WTC11 (cell line): ENCODE results near the gene PAIP2. TPM values are rescaled to one million over a fixed set of nuclear protein-coding genes. Genes with fewer than 3 reads are reported as not detected.

Experiments
- ATAC-seq: fragments of 200-7000 bp; cut with Tn5 transposase; 2 replicates; pipeline ENCODE4 v1.10.0; 2021; ENCODE audit warnings: mild to moderate bottlenecking, moderate library complexity
- Bru-seq: library from RNA; stranded (reverse); fragments of 400-500 nt; gene quantifications from one replicate; lab custom pipeline; 2021; lab: Mats Ljungman, UMichigan
- CTCF ChIA-PET: fragments of 300-600 bp; sonication (Branson Sonifier 250); formaldehyde crosslinking; loops from one replicate; lab custom pipeline; 2021; ENCODE audit warnings: antibody characterized with exemption; lab: Charles Lee
- POLR2A ChIA-PET: fragments of 350-600 bp; sonication (Branson Sonifier 250); formaldehyde crosslinking; loops from one replicate; lab custom pipeline; 2021; ENCODE audit warnings: antibody characterized with exemption; lab: Charles Lee
- DNase-seq: peaks from one replicate; pipeline ENCODE4 v3.0.0; 2021; ENCODE audit warnings: low spot score
- H3K27ac Mint-ChIP-seq: 2 replicates; pipeline ENCODE4 v1.8.0; 2021; ENCODE audit warnings: mixed read lengths
- H3K27me3 Mint-ChIP-seq: 2 replicates; pipeline ENCODE4 v1.8.0; 2021; ENCODE audit warnings: low read depth, mild to moderate bottlenecking, moderate library complexity, mixed read lengths
- H3K36me3 Mint-ChIP-seq: 2 replicates; pipeline ENCODE4 v1.8.0; 2021; ENCODE audit warnings: mixed read lengths
- H3K4me1 Mint-ChIP-seq: 2 replicates; pipeline ENCODE4 v1.8.0; 2022; ENCODE audit warnings: mixed read lengths
- H3K4me3 Mint-ChIP-seq: 2 replicates; pipeline ENCODE4 v1.8.0; 2021; ENCODE audit warnings: mild to moderate bottlenecking, moderate library complexity, mixed read lengths
- H3K9me3 Mint-ChIP-seq: 2 replicates; pipeline ENCODE4 v1.8.0; 2021; ENCODE audit warnings: mixed read lengths
- CBFB ChIP-seq: sonication (generic); formaldehyde crosslinking; IDR thresholded peaks from 2 replicates; pipeline ENCODE4 v1.8.1; 2022; ENCODE audit warnings: mild to moderate bottlenecking, low read depth, missing genetic modification reagents
- CREM ChIP-seq: sonication (generic); formaldehyde crosslinking; IDR thresholded peaks from 2 replicates; pipeline ENCODE4 v1.8.1; 2022; ENCODE audit warnings: mild to moderate bottlenecking, missing genetic modification reagents, moderate library complexity
- E2F4 ChIP-seq: sonication (generic); formaldehyde crosslinking; IDR thresholded peaks from 2 replicates; pipeline ENCODE4 v1.8.1; 2022; ENCODE audit warnings: low read depth, mild to moderate bottlenecking, moderate library complexity, missing genetic modification reagents, borderline replicate concordance
- E2F5 ChIP-seq: sonication (generic); formaldehyde crosslinking; IDR thresholded peaks from 2 replicates; pipeline ENCODE4 v1.8.1; 2022; ENCODE audit warnings: mild to moderate bottlenecking, moderate library complexity, missing genetic modification reagents
- ETV6 ChIP-seq: sonication (generic); formaldehyde crosslinking; IDR thresholded peaks from 2 replicates; pipeline ENCODE4 v1.8.1; 2022; ENCODE audit warnings: mild to moderate bottlenecking, missing genetic modification reagents
- FOXJ3 ChIP-seq: sonication (generic); formaldehyde crosslinking; IDR thresholded peaks from 2 replicates; pipeline ENCODE4 v1.9.0; 2021; ENCODE audit warnings: missing genetic modification reagents, mild to moderate bottlenecking, borderline replicate concordance
- FOXK1 ChIP-seq: sonication (generic); formaldehyde crosslinking; IDR thresholded peaks from 2 replicates; pipeline ENCODE4 v1.8.0; 2022; ENCODE audit warnings: mild to moderate bottlenecking, moderate library complexity, missing genetic modification reagents
- FOXP1 ChIP-seq: sonication (generic); formaldehyde crosslinking; IDR thresholded peaks from 2 replicates; pipeline ENCODE4 v1.8.0; 2022; ENCODE audit warnings: missing genetic modification reagents, mild to moderate bottlenecking, moderate library complexity, borderline replicate concordance
- FOXP4 ChIP-seq: sonication (generic); formaldehyde crosslinking; IDR thresholded peaks from 2 replicates; pipeline ENCODE4 v1.8.0; 2022; ENCODE audit warnings: mild to moderate bottlenecking, missing genetic modification reagents
- GABPB1 ChIP-seq: sonication (generic); formaldehyde crosslinking; IDR thresholded peaks from 2 replicates; pipeline ENCODE4 v1.8.1; 2023; ENCODE audit warnings: mild to moderate bottlenecking, missing genetic modification reagents
- MAX ChIP-seq: sonication (generic); formaldehyde crosslinking; IDR thresholded peaks from 2 replicates; pipeline ENCODE4 v1.8.0; 2022; ENCODE audit warnings: mild to moderate bottlenecking, missing genetic modification reagents
- MYBL2 ChIP-seq: sonication (generic); formaldehyde crosslinking; IDR thresholded peaks from 2 replicates; pipeline ENCODE4 v1.8.1; 2023; ENCODE audit warnings: mild to moderate bottlenecking, moderate library complexity, missing genetic modification reagents
- RORB ChIP-seq: fragments of 250-450 bp; sonication (Bioruptor Pico); IDR thresholded peaks from 2 replicates; pipeline ENCODE4 v1.9.0; 2021; ENCODE audit warnings: mild to moderate bottlenecking
- SP1 ChIP-seq: sonication (generic); formaldehyde crosslinking; conservative IDR thresholded peaks from 2 replicates; pipeline ENCODE4 v1.8.1; 2022; ENCODE audit warnings: missing genetic modification reagents
- TEAD1 ChIP-seq: sonication (generic); formaldehyde crosslinking; IDR thresholded peaks from 2 replicates; pipeline ENCODE4 v1.8.0; 2022; ENCODE audit warnings: mild to moderate bottlenecking, missing genetic modification reagents
- TEAD4 ChIP-seq: sonication (generic); formaldehyde crosslinking; IDR thresholded peaks from 2 replicates; pipeline ENCODE4 v1.8.0; 2022; ENCODE audit warnings: mild to moderate bottlenecking, missing genetic modification reagents
- TP53 ChIP-seq: sonication (generic); formaldehyde crosslinking; IDR thresholded peaks from 2 replicates; pipeline ENCODE4 v1.8.1; 2023; ENCODE audit warnings: mild to moderate bottlenecking, missing genetic modification reagents
- USF2 ChIP-seq: sonication (generic); formaldehyde crosslinking; IDR thresholded peaks from 2 replicates; pipeline ENCODE4 v1.8.1; 2023; ENCODE audit warnings: mild to moderate bottlenecking, missing genetic modification reagents, moderate library complexity
- ZBTB43 ChIP-seq: sonication (generic); formaldehyde crosslinking; IDR thresholded peaks from 2 replicates; pipeline ENCODE4 v1.8.1; 2023; ENCODE audit warnings: mild to moderate bottlenecking, missing genetic modification reagents
- ZNF138 ChIP-seq: sonication (generic); formaldehyde crosslinking; conservative IDR thresholded peaks from 2 replicates; pipeline ENCODE4 v1.8.1; 2022; ENCODE audit warnings: mild to moderate bottlenecking, moderate library complexity, missing genetic modification reagents
- ZNF219 ChIP-seq: sonication (generic); formaldehyde crosslinking; IDR thresholded peaks from 2 replicates; pipeline ENCODE4 v1.8.0; 2023; ENCODE audit warnings: missing genetic modification reagents, mild to moderate bottlenecking, borderline replicate concordance
- ZNF232 ChIP-seq: sonication (generic); formaldehyde crosslinking; IDR thresholded peaks from 2 replicates; pipeline ENCODE4 v1.8.0; 2022; ENCODE audit warnings: mild to moderate bottlenecking, missing genetic modification reagents
- ZNF512 ChIP-seq: sonication (generic); formaldehyde crosslinking; IDR thresholded peaks from 2 replicates; pipeline ENCODE4 v1.8.1; 2022; ENCODE audit warnings: missing genetic modification reagents, borderline replicate concordance
- long read RNA-seq, 3 experiments: library from RNA in 1 of 3; library from capped mRNA in 1 of 3; library from polyadenylated mRNA in 1 of 3; unstranded in 2 of 3; stranded (forward) in 1 of 3; transcript quantifications; one replicate each; pipeline ENCODE4 v2.0.0, GENCODE V29; 2021
- total RNA-seq: library from RNA; stranded (reverse); gene quantifications from 3 replicates; pipeline ENCODE4 v1.2.3, GENCODE V29; 2021

Gene PAIP2
- 122 to 126 TPM (median 126 TPM) in 3 replicates for total RNA-seq
- Bru-seq, nascent RNA: percentile 91 among the genes with signal in this experiment
- long read RNA-seq, experiment 1, transcript PAIP2-201 (4 exons, 1,459 nt): major isoform, 887 of 949 reads
- long read RNA-seq, experiment 1, transcript PAIP2-206 (3 exons, 815 nt): minor isoform, 30 of 949 reads
- long read RNA-seq, experiment 1, partial matches to known transcripts: 12 of 949 reads
- long read RNA-seq, experiment 1, other reads (novel, unspliced or antisense): 18 of 949 reads
- long read RNA-seq, experiment 2, transcript PAIP2-206 (3 exons, 815 nt): minor isoform, 7 of 253 reads
- long read RNA-seq, experiment 2, transcript PAIP2-201 (4 exons, 1,459 nt): major isoform, 172 of 253 reads
- long read RNA-seq, experiment 2, partial matches to known transcripts: 49 of 253 reads
- long read RNA-seq, experiment 2, other reads (novel, unspliced or antisense): 25 of 253 reads
- long read RNA-seq, experiment 3, transcript PAIP2-206 (3 exons, 815 nt): minor isoform, 35 of 1,554 reads
- long read RNA-seq, experiment 3, transcript PAIP2-201 (4 exons, 1,459 nt): major isoform, 1,180 of 1,554 reads
- long read RNA-seq, experiment 3, partial matches to known transcripts: 310 of 1,554 reads
- long read RNA-seq, experiment 3, other reads (novel, unspliced or antisense): 26 of 1,554 reads

GRCh38 chr5:139341689-139342422, at the start of gene PAIP2:
PAIP2 (plus strand) TSS chr5:139341854; CDS start chr5:139363785, 21,931 bp downstream.
- H3K9me3 Mint-ChIP-seq: peaks cover 8% of the 10 kb centered on the region
- H3K4me3 Mint-ChIP-seq: peak within 1 kb of the TSS; percentile 97
- no peaks in the 10 kb centered on the region for H3K27me3 Mint-ChIP-seq
- ChIA-PET CTCF (interaction anchor here (0.5 to 1.7 kb wide), 16 partner anchors 11 to 1256 kb away, joined by 3 to 19 read pairs (median 3); partner anchors contain the start of genes DNAJC18, MATR3, PROB1 and UBE2D2), POLR2A (interaction anchor here (0.6 to 1.8 kb wide), 25 partner anchors 8 to 768 kb away, joined by 3 to 34 read pairs (median 4); partner anchors contain the start of genes DNAJC18, MATR3, SPATA24 and UBE2D2)
- peaks cover 31% of the 10 kb centered on the region for H3K36me3 Mint-ChIP-seq
- peak within 1 kb of the TSS; percentile 99 for H3K27ac Mint-ChIP-seq
- ATAC-seq (peak; percentile 88), DNase-seq (peak; percentile 99)
- peaks cover 26% of the 10 kb centered on the region for H3K4me1 Mint-ChIP-seq
- TF ChIP-seq RORB (CRISPR knock-in tag): no peak
- TF ChIP-seq FOXP1 (CRISPR knock-in tag): peak; percentile 80; the same call in 1 of the 2 replicates
- TF ChIP-seq CBFB (CRISPR knock-in tag): peak; percentile 48; the same call in 1 of the 2 replicates
- TF ChIP-seq FOXP4 (CRISPR knock-in tag): 0 out of 2 replicates have a peak, but pooled peaks have one; percentile 49
- TF ChIP-seq TP53 (CRISPR knock-in tag): peak; percentile 55; the same call in 1 of the 2 replicates
- peak; percentile 85 for TF ChIP-seq CREM
- TF ChIP-seq SP1 (CRISPR knock-in tag): peak; percentile 87; the same call in 1 of the 2 replicates
- TF ChIP-seq TEAD1 (CRISPR knock-in tag): peak; percentile 79; the same call in 1 of the 2 replicates
- TF ChIP-seq ZNF232 (CRISPR knock-in tag): 0 out of 2 replicates have a peak, but pooled peaks have one; percentile 52
- TF ChIP-seq E2F5 (CRISPR knock-in tag): no peak
- TF ChIP-seq ETV6 (CRISPR knock-in tag): peak; percentile 92
- 0 out of 2 replicates have a peak, but pooled peaks have one; percentile 32 for TF ChIP-seq ZNF219 (CRISPR knock-in tag)
- TF ChIP-seq MAX: peak; percentile 85
- peak; percentile 68 for TF ChIP-seq GABPB1 (CRISPR knock-in tag)
- peak; percentile 76; the same call in 1 of the 2 replicates for TF ChIP-seq MYBL2 (CRISPR knock-in tag)
- no peak for TF ChIP-seq ZNF138 (CRISPR knock-in tag)
- TF ChIP-seq FOXJ3 (CRISPR knock-in tag): no peak
- 0 out of 2 replicates have a peak, but pooled peaks have one; percentile 21 for TF ChIP-seq ZBTB43
- no peak for TF ChIP-seq ZNF512 (CRISPR knock-in tag)
- peak; percentile 80 for TF ChIP-seq USF2 (CRISPR knock-in tag)
- peak; percentile 92 for TF ChIP-seq FOXK1 (CRISPR knock-in tag)
- TF ChIP-seq TEAD4: peak; percentile 74
- 0 out of 2 replicates have a peak, but pooled peaks have one; percentile 37 for TF ChIP-seq E2F4 (CRISPR knock-in tag)
